Germinal center (tissue), 1 donor: Measurements from ENCODE around the gene LRRC3.

Source experiments
- DNase-seq: peaks from one replicate; pipeline ENCODE4 v3.0.0; 2012; ENCODE audit warnings: mixed read lengths, low spot score

The LRRC3 gene

GRCh38 chr21:44424608-44425306 lies 30.6 kb upstream of the LRRC3 start:
- no peak for DNase-seq

GRCh38 chr21:44425307-44425894 lies 29.9 kb upstream of the LRRC3 start:
- no peak for DNase-seq

GRCh38 chr21:44425895-44426662 lies 29.2 kb upstream of the LRRC3 start:
- no peak for DNase-seq

GRCh38 chr21:44426663-44427191 lies 28.6 kb upstream of the LRRC3 start:
- no peak for DNase-seq

GRCh38 chr21:44427241-44428120 lies 27.8 kb upstream of the LRRC3 start:
- DNase-seq = no peak

- DNase-seq = peak; percentile 24
Measured at GRCh38 chr21:44428281-44428960, 26.9 kb upstream of the LRRC3 start.

GRCh38 chr21:44429894-44430293 lies 25.4 kb upstream of the LRRC3 start:
- no peak for DNase-seq

GRCh38 chr21:44431300-44431699 lies 24.0 kb upstream of the LRRC3 start:
- DNase-seq = no peak

GRCh38 chr21:44432841-44433790 lies 22.2 kb upstream of the LRRC3 start:
- DNase-seq = no peak

- DNase-seq = no peak
Measured at GRCh38 chr21:44433791-44434567, 21.3 kb upstream of the LRRC3 start.

GRCh38 chr21:44434568-44434925 lies 20.8 kb upstream of the LRRC3 start:
- no peak for DNase-seq

GRCh38 chr21:44434936-44435635 lies 20.2 kb upstream of the LRRC3 start:
- no peak for DNase-seq

GRCh38 chr21:44436111-44436611 lies 19.1 kb upstream of the LRRC3 start:
- DNase-seq = no peak

- no peak for DNase-seq
Measured at GRCh38 chr21:44436958-44437357, 18.4 kb upstream of the LRRC3 start.

- DNase-seq = no peak
Measured at GRCh38 chr21:44437371-44437695, 18.0 kb upstream of the LRRC3 start.

GRCh38 chr21:44437696-44438431 lies 17.4 kb upstream of the LRRC3 start:
- DNase-seq = no peak

- DNase-seq = no peak
Measured at GRCh38 chr21:44438531-44439210, 16.6 kb upstream of the LRRC3 start.

- DNase-seq = no peak
Measured at GRCh38 chr21:44439211-44439600, 16.1 kb upstream of the LRRC3 start.
